ENCODE data around the gene RELN. TPM values are rescaled to one million over a fixed set of nuclear protein-coding genes. Genes with fewer than 3 reads are reported as not detected.

Gene RELN
- total and polyA plus RNA-seq, 9 of the 15 experiments (the other 6 are each of a cell fraction or from before 2014, with no cell fraction given): 12.9 to 43.2 (median 18.1) TPM

GRCh38 chr7:103765901-103766300 lies 223.6 kb downstream of the RELN start (continued):
- no peak for TF ChIP-seq FOXP1 (CRISPR knock-in tag; IDR thresholded peaks at IDR 0.05)
- TF ChIP-seq HDAC1 (IDR thresholded peaks at IDR 0.05): no peak
- TF ChIP-seq ZNF79 (CRISPR knock-in tag; IDR thresholded peaks at IDR 0.05; ENCODE audit: low read depth): no peak
- TF ChIP-seq ETS2 (tag; IDR thresholded peaks at IDR 0.05; ENCODE audit: borderline replicate concordance, poor library complexity, severe bottlenecking): no peak
- TF ChIP-seq ZNF583 (CRISPR knock-in tag; IDR thresholded peaks at IDR 0.05): no peak

GRCh38 chr7:103764901-103765300 lies 224.6 kb downstream of the RELN start:
- Histone ChIP-seq H3K27me3 (ENCODE audit: control insufficient read depth in 2 of 2, insufficient read depth in 2 of 2, low read length in 2 of 2) (no peaks in the 10 kb centered on the region), H3K4me3 (no peak overlapping the region), H3K79me2 (ENCODE audit: control insufficient read depth, insufficient read depth, low read length) (no peaks in the 10 kb centered on the region), H3K9me1 (ENCODE audit: control insufficient read depth, insufficient read depth, low read length) (no peaks in the 10 kb centered on the region), H3K4me2 (ENCODE audit: insufficient read depth, low read length) (no peak overlapping the region), H2AFZ (ENCODE audit: low read depth, low read length) (no peak overlapping the region), H3K4me1 (replicated peaks in 1 of 2; ENCODE audit: control insufficient read depth in 2 of 2, insufficient read depth in 2 of 2, low read length in 2 of 2) (no peaks in the 10 kb centered on the region), H3K9ac (ENCODE audit: insufficient read depth in 1 of 2, low read depth in 2 of 2, low read length in 2 of 2) (no peak overlapping the region), H4K20me1 (replicated peaks; ENCODE audit: control insufficient read depth, insufficient read depth, low read length) (no peaks in the 10 kb centered on the region), H3K27ac (ENCODE audit: extremely low read depth, low read depth, low read length) (no peak overlapping the region), H3K36me3 (ENCODE audit: control insufficient read depth, insufficient read depth, low read length) (no peaks in the 10 kb centered on the region), H3K9me3 (replicated peaks; ENCODE audit: control insufficient read depth, insufficient read depth, low read depth, low read length) (no peaks in the 10 kb centered on the region)
- CTCF ChIA-PET (ENCODE audit: low intra/inter-chr PET ratio): no interaction called here
- no TSS peak for BruUV-seq (replicated peaks)
- WGBS (ENCODE audit: insufficient coverage, low coverage, missing lambda C conversion rate): 47% methylated on average over 8 of the region's 8 CpGs
- in situ Hi-C loops (cut with MboI) (no loop called here), intact Hi-C loops (cut with micrococcal nuclease) (loop anchor here (10.0 kb wide), 2 partner anchors 330 to 390 kb away; no protein-coding TSS in a partner anchor)
- POLR2A ChIA-PET: interaction anchor here (0.5 to 0.6 kb wide), 2 partner anchors 74 to 150 kb away, joined by 3 read pairs; no protein-coding TSS in a partner anchor
- FAIRE-seq: no peak
- ATAC-seq: no peak; the same call in 2 of the 3 replicates
- no peak for DNase-seq (ENCODE audit: extremely low read depth in 1 of 4, low spot score in 3 of 4)
- no peak for TF ChIP-seq ERF (CRISPR knock-in tag; IDR thresholded peaks at IDR 0.05)
- TF ChIP-seq TAF9B (IDR thresholded peaks at IDR 0.05; ENCODE audit: partially characterized antibody): no peak
- TF ChIP-seq CREBBP (IDR thresholded peaks at IDR 0.05; ENCODE audit: low read depth, low read length): no peak
- no peak for TF ChIP-seq FOXP4 (CRISPR knock-in tag; IDR thresholded peaks at IDR 0.05; ENCODE audit: borderline replicate concordance)
- no peak for TF ChIP-seq CBX1 (IDR thresholded peaks at IDR 0.05; ENCODE audit: low read depth)
- TF ChIP-seq ZNF140 (CRISPR knock-in tag; IDR thresholded peaks at IDR 0.05): no peak
- TF ChIP-seq ZNF197 (CRISPR knock-in tag; IDR thresholded peaks at IDR 0.05; ENCODE audit: low read depth): no peak
- TF ChIP-seq CHCHD3 (CRISPR knock-in tag; IDR thresholded peaks at IDR 0.05): no peak
- no peak for TF ChIP-seq ID3 (CRISPR knock-in tag; IDR thresholded peaks at IDR 0.05)
- no peak for TF ChIP-seq ID3 (tag; IDR thresholded peaks at IDR 0.05)
- TF ChIP-seq ZFP91 (CRISPR knock-in tag; IDR thresholded peaks at IDR 0.05): no peak
- TF ChIP-seq MTA1 (IDR thresholded peaks at IDR 0.05; ENCODE audit: borderline replicate concordance): no peak
- no peak for TF ChIP-seq EZH2 (IDR thresholded peaks at IDR 0.05; ENCODE audit: borderline replicate concordance, low read depth, low read length)
- no peak for TF ChIP-seq YBX1 (IDR thresholded peaks at IDR 0.05)
